AG09309 (cell line): ENCODE data around the gene SDK1.

Experiments
- DNase-seq: peaks from one replicate; pipeline ENCODE4 v3.0.0-alpha.2; 2010; ENCODE audit warnings: low read depth
- H3K4me3 ChIP-seq: 2 replicates; pipeline ENCODE4 v1.5.1; 2011; ENCODE audit warnings: mild to moderate bottlenecking, low read depth, low read length, moderate library complexity; ENCODE audit not compliant: control insufficient read depth
- CTCF ChIP-seq: IDR thresholded peaks from 2 replicates; pipeline ENCODE4 v1.5.1; 2011; ENCODE audit warnings: mild to moderate bottlenecking, low read depth, low read length, inconsistent platforms; ENCODE audit not compliant: insufficient read depth, control insufficient read depth; ENCODE audit errors: missing control alignments

Gene SDK1

GRCh38 chr7:4066206-4066605 is 765.2 kb downstream of the SDK1 start:
- no peak for DNase-seq
- no peak overlapping the region for H3K4me3 ChIP-seq
- no peak for TF ChIP-seq CTCF

- no peak overlapping the region for H3K4me3 ChIP-seq
- DNase-seq = no peak
- no peak for TF ChIP-seq CTCF
These were observed 765.8 kb downstream of the SDK1 start for GRCh38 chr7:4066626-4067475.

DNA sequence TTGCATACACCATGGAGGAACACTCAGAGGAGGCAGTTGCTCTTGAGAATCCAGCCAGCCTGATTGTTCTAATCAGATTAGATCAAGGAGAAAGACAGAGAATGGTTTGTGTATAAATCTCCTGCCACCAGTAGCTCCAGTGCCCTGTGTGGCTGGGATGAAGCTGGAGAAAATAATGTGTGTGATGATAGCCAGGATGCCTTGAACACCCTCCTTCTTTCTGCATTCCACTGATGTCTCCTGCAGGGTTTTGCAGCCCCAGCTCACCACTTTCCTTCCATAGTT is 766.4 kb downstream of the SDK1 start:
- DNase-seq = no peak
- no peak for TF ChIP-seq CTCF
- no peak overlapping the region for H3K4me3 ChIP-seq

DNA sequence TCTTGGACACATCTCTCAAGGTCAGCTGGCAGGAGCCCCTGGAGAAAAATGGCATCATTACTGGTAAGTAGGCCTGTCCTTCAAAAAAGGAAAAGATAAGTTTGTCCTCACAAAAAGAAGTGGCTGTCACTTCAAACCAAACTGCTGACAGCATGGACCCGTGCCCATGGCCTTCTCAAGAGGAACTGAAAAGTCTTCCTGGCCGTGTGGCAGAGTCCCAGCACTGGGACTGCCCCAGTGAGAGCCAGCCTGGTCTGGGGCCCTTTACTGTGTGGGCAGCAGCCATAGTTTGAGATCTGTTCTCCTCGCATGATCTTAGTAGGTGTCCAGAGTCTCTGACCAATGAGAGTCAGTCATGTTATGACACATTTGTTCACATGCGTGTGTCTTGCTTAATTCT is 766.8 kb downstream of the SDK1 start:
- no peak for TF ChIP-seq CTCF
- DNase-seq = no peak
- no peak overlapping the region for H3K4me3 ChIP-seq

DNA sequence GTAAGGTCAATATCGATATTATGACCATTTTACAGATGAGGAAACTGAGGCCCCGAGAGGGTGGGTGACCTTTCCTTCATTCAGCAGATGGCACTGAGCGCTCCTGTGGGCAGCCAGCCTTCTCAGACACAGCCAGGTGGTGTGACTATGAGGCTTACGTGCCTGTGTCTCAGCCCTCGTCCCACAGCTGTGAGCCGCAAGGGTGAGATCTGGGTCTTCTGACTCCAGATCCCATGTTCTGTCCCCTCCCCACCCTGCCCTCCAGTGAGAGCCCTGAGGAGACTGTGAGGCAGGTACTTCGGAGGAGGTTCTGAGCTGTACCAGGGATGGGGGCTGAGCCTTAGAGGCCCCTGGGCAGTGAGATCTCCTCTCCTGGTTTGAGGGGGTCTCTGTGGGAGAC is 767.2 kb downstream of the SDK1 start:
- H3K4me3 ChIP-seq = no peak overlapping the region
- DNase-seq = no peak
- no peak for TF ChIP-seq CTCF

DNA sequence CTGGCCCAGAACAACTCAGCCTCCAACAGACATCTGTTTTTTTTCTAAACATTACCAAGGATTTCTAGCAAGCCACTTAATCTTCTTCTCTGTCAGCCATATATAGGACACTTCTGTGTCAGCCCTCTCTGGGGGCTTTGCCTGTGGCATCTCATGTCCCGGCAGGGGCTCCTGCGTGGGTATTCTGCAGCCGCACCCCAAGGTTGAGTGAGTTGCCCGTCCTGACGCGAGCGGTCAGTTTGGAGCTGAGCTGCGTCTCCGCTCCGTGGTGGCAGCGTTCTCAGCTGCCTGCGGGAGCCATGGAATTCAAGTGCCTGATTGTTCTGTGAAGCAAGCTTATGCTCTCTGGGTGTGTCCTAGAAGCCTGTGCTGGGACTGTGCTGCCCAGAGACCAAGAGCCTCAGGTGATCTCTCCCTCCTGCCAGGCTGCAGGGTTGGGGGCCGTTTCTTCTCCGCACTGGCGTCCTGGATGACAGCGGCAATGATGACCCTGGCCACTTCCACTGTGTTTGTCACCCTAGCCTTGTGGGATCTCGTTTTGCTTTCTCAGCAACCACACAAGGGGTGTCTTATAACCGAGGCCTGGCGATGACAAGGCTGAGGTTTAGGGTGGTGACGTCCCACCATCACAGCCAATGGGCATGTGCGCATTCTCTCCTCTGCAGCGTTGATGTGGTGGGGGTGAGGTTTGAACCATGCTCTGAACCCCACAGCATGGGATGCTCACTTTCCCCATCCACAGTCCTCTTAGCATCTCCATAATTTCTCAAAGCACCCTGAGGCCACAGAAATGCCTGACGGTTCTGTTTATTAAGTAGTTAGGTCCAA is 768.4 kb downstream of the SDK1 start:
- no peak for DNase-seq
- H3K4me3 ChIP-seq = no peak overlapping the region
- no peak for TF ChIP-seq CTCF

- no peak overlapping the region for H3K4me3 ChIP-seq
- no peak for DNase-seq
- TF ChIP-seq CTCF = no peak
These were observed 769.2 kb downstream of the SDK1 start for GRCh38 chr7:4070214-4070613.
